ENCODE data around the gene PPP1R1B. TPM values are rescaled to one million over a fixed set of nuclear protein-coding genes. Genes with fewer than 3 reads are reported as not detected.

PPP1R1B gene
- total and polyA plus RNA-seq, 2 donors (not counting 1 experiment from before 2014, with no cell fraction given) = not detected

GRCh38 chr17:39627712-39628516 lies 1.2 kb downstream of the PPP1R1B start:
- 92% methylated on average over 13 of the region's 16 CpGs for WGBS (ENCODE audit: insufficient coverage)
- H3K27me3 ChIP-seq (replicated peaks in 1 of 4; ENCODE audit: control extremely low read depth in 1 of 4, control insufficient read depth in 3 of 4, insufficient read depth in 4 of 4, low read length in 3 of 4) = peaks cover 0 to 63% (median 17%) of the 10 kb centered on the region in 4 experiments
- intact Hi-C loops (cut with micrococcal nuclease) = no loop called here

More at GRCh38 chr17:39627712-39628516, 1.2 kb downstream of the PPP1R1B start:
- CTCF ChIA-PET = interaction anchor here (0.6 to 1.9 kb wide), 7 partner anchors 11 to 662 kb away, joined by 3 to 12 read pairs (median 4); partner anchors contain the start of gene TCAP
- Mint-ChIP-seq H3K9me3 (ENCODE audit: insufficient read depth) (no peaks in the 10 kb centered on the region), H3K27me3 (peaks cover 30% of the 10 kb centered on the region), H3K27ac (no peak overlapping the region), H3K4me3 (peak overlapping the region; percentile 34), H3K4me1 (peaks cover 31% of the 10 kb centered on the region)
- Histone ChIP-seq H4K20me1 (ENCODE audit: control insufficient read depth, insufficient read depth, low read length, poor library complexity, severe bottlenecking) (no peaks in the 10 kb centered on the region), H3K36me3 (replicated peaks in 1 of 2; ENCODE audit: control extremely low read depth in 1 of 2, control insufficient read depth in 1 of 2, extremely low read depth in 1 of 2, insufficient read depth in 2 of 2, low read length in 1 of 2) (no peaks in the 10 kb centered on the region), H2AFZ (ENCODE audit: insufficient read depth, low read depth, low read length, poor library complexity, severe bottlenecking) (no peak overlapping the region), H3K4me1 (ENCODE audit: control insufficient read depth in 2 of 2, insufficient read depth in 2 of 2, low read length in 2 of 2) (peaks cover 24 to 25% of the 10 kb centered on the region in 2 donors), H3K79me2 (ENCODE audit: control insufficient read depth, insufficient read depth, low read length) (peaks cover 7% of the 10 kb centered on the region), H3K4me2 (replicated peaks; ENCODE audit: low read depth, low read length, poor library complexity, severe bottlenecking) (peak overlapping the region; percentile 86), H3K9ac (ENCODE audit: low read length) (no peak overlapping the region), H3K9me3 (ENCODE audit: control extremely low read depth in 1 of 3, control insufficient read depth in 2 of 3, insufficient read depth in 1 of 3, low read length in 2 of 3) (no peaks in the 10 kb centered on the region), H3K27ac (ENCODE audit: low read length in 2 of 2) (no peak overlapping the region), H3K4me3 (ENCODE audit: control extremely low read depth in 1 of 5, extremely low read depth in 1 of 5, insufficient read depth in 1 of 5, low read depth in 2 of 5, low read length in 4 of 5) (no peak overlapping the region)
- POLR2A ChIA-PET = interaction anchor here (0.5 to 1.8 kb wide), 3 partner anchors 60 to 128 kb away, joined by 3 to 4 read pairs (median 4); partner anchors contain the start of gene PGAP3
- ATAC-seq (ENCODE audit: low read depth) (no peak), DNase-seq (no peak)
- TF ChIP-seq EZH2 (IDR thresholded peaks at IDR 0.05; ENCODE audit: borderline replicate concordance, insufficient read depth, low read depth, low read length, poor library complexity, severe bottlenecking) = no peak
- no peak for TF ChIP-seq CTCF (IDR thresholded peaks at IDR 0.05)

Measured in B cell (primary cell).